H1 (cell line): ENCODE data around the gene PPM1L. TPM values are rescaled to one million over a fixed set of nuclear protein-coding genes. Genes with fewer than 3 reads are reported as not detected.

Experiments used
- CTCF ChIA-PET: fragments of 300-600 bp; sonication (Branson Sonifier 250); formaldehyde crosslinking; loops from one replicate; lab custom pipeline; 2021; ENCODE audit not compliant: partially characterized antibody; lab: Charles Lee
- POLR2A ChIA-PET: fragments of 300-600 bp; sonication (Branson Sonifier 250); formaldehyde crosslinking; loops from one replicate; lab custom pipeline; 2021; ENCODE audit warnings: inconsistent platforms; ENCODE audit not compliant: partially characterized antibody; lab: Charles Lee
- DNase-seq, 2 experiments: peaks; one replicate each; pipeline versions ENCODE4 v3.0.0 to v3.0.0-alpha.2; 2010 to 2022; ENCODE audit warnings: low spot score in 2 of 2, low read depth in 1 of 2, mixed read lengths in 1 of 2
- FAIRE-seq: peaks from 2 replicates; lab custom pipeline; 2011; peaks lifted over from hg19 to GRCh38; lab: Jason Lieb, UNC
- H2AFZ ChIP-seq: 2 replicates; pipeline ENCODE4 v1.8.1; 2012; ENCODE audit warnings: low read length, inconsistent platforms
- H2AK5ac ChIP-seq: 2 replicates; pipeline ENCODE4 v1.6.1; 2013; ENCODE audit warnings: low read depth, low read length
- H2BK120ac ChIP-seq: replicated peaks from 2 replicates; pipeline ENCODE3; 2013; ENCODE audit warnings: low read depth, low read length, inconsistent platforms
- H2BK12ac ChIP-seq: 2 replicates; pipeline ENCODE4 v1.6.1; 2013; ENCODE audit warnings: low read depth, low read length
- H2BK15ac ChIP-seq: 2 replicates; pipeline ENCODE4 v1.6.1; 2013; ENCODE audit warnings: low read length
- H2BK20ac ChIP-seq: 2 replicates; pipeline ENCODE4 v1.6.1; 2013; ENCODE audit warnings: low read length
- H2BK5ac ChIP-seq: 2 replicates; pipeline ENCODE4 v1.6.1; 2013; ENCODE audit warnings: low read depth, low read length
- H3K14ac ChIP-seq: 2 replicates; pipeline ENCODE4 v1.6.1; 2013; ENCODE audit warnings: inconsistent platforms; ENCODE audit not compliant: insufficient read length
- H3K18ac ChIP-seq: 2 replicates; pipeline ENCODE4 v1.6.1; 2013; ENCODE audit warnings: low read length; ENCODE audit errors: extremely low read depth
- H3K23ac ChIP-seq: 2 replicates; pipeline ENCODE4 v1.6.1; 2013; ENCODE audit warnings: inconsistent platforms; ENCODE audit not compliant: insufficient read length
- H3K23me2 ChIP-seq: 2 replicates; pipeline ENCODE4 v1.6.1; 2013; ENCODE audit warnings: low read depth, low read length
- H3K27ac ChIP-seq: 2 replicates; pipeline ENCODE4 v1.6.1; 2011; ENCODE audit warnings: low read depth, low read length, inconsistent platforms
- H3K27me3 ChIP-seq, 4 experiments: replicated peaks in 1 of 4; 1 replicate in 1 of 4; 2 replicates in 3 of 4; pipeline versions ENCODE4 v1.6.1 to v1.8.1; 2011 to 2013; ENCODE audit warnings: low read length in 3 of 4, mild to moderate bottlenecking in 3 of 4, inconsistent platforms in 2 of 4, mixed read lengths in 2 of 4, moderate library complexity in 1 of 4; ENCODE audit not compliant: control insufficient read depth in 3 of 4, insufficient read depth in 3 of 4; ENCODE audit errors: extremely low read depth in 1 of 4
- H3K36me3 ChIP-seq, 4 experiments: 2 replicates each; pipeline versions ENCODE4 v1.6.1 to v1.8.1; 2011 to 2013; ENCODE audit warnings: mild to moderate bottlenecking in 4 of 4, low read length in 3 of 4, moderate library complexity in 2 of 4, control low read depth in 1 of 4, inconsistent platforms in 1 of 4; ENCODE audit not compliant: insufficient read depth in 4 of 4, control insufficient read depth in 2 of 4
- H3K4ac ChIP-seq: replicated peaks from 2 replicates; pipeline ENCODE3; 2013; ENCODE audit warnings: low read length, low read depth, mixed read lengths, inconsistent platforms; ENCODE audit not compliant: insufficient read length
- H3K4me1 ChIP-seq, 4 experiments: replicated peaks in 1 of 4; 1 replicate in 1 of 4; 2 replicates in 3 of 4; pipeline versions ENCODE4 v1.6.1 to v1.8.1; 2011 to 2013; ENCODE audit warnings: low read length in 3 of 4, inconsistent platforms in 2 of 4, mixed read lengths in 1 of 4; ENCODE audit not compliant: insufficient read depth in 4 of 4, control insufficient read depth in 3 of 4
- H3K4me2 ChIP-seq, 2 experiments: 2 replicates each; pipeline versions ENCODE4 v1.6.1 to v1.8.1; 2011 to 2013; ENCODE audit warnings: low read depth in 2 of 2, low read length in 2 of 2, control low read depth in 1 of 2, inconsistent platforms in 1 of 2, mild to moderate bottlenecking in 1 of 2; ENCODE audit not compliant: insufficient read depth in 1 of 2
- H3K4me3 ChIP-seq, 4 experiments: fragments of 200-600, 300-600 bp in 1 of 4; sonication (generic), shearing (Covaris generic), sonication (Bioruptor Twin) in 1 of 4; 2 replicates each; pipeline versions ENCODE4 v1.5.1 to v1.8.1; 2011 to 2016; ENCODE audit warnings: low read length in 4 of 4, low read depth in 3 of 4, control low read depth in 2 of 4, inconsistent platforms in 2 of 4, mild to moderate bottlenecking in 2 of 4, mixed read lengths in 1 of 4, moderate library complexity in 1 of 4; ENCODE audit not compliant: insufficient read depth in 2 of 4; ENCODE audit errors: extremely low read depth in 1 of 4
- H3K56ac ChIP-seq: replicated peaks from 2 replicates; pipeline ENCODE3; 2013; ENCODE audit warnings: low read depth, mild to moderate bottlenecking, mixed read lengths, low read length, inconsistent platforms; ENCODE audit not compliant: insufficient read length
- H3K79me1 ChIP-seq: 2 replicates; pipeline ENCODE4 v1.6.1; 2013; ENCODE audit warnings: low read depth, low read length, control low read depth
- H3K79me2 ChIP-seq, 2 experiments: 2 replicates each; pipeline versions ENCODE4 v1.6.1 to v1.8.1; 2012 to 2013; ENCODE audit warnings: low read length in 2 of 2, mild to moderate bottlenecking in 2 of 2, inconsistent platforms in 1 of 2; ENCODE audit not compliant: insufficient read depth in 2 of 2, control insufficient read depth in 1 of 2
- H3K9ac ChIP-seq, 4 experiments: replicated peaks in 1 of 4; 1 replicate in 1 of 4; 2 replicates in 3 of 4; pipeline versions ENCODE4 v1.6.1 to v1.8.1; 2011 to 2013; ENCODE audit warnings: low read depth in 3 of 4, low read length in 3 of 4, control low read depth in 2 of 4, mild to moderate bottlenecking in 2 of 4, moderate library complexity in 2 of 4, inconsistent platforms in 1 of 4; ENCODE audit errors: extremely low read depth in 1 of 4
- H3K9me3 ChIP-seq, 2 experiments: 2 replicates each; pipeline versions ENCODE4 v1.6.1 to v1.8.1; 2012 to 2013; ENCODE audit warnings: mild to moderate bottlenecking in 2 of 2, moderate library complexity in 2 of 2, control low read depth in 1 of 2, inconsistent platforms in 1 of 2, low read depth in 1 of 2, low read length in 1 of 2, mixed read lengths in 1 of 2; ENCODE audit not compliant: insufficient read depth in 2 of 2
- H4K20me1 ChIP-seq, 2 experiments: replicated peaks in 1 of 2; 2 replicates each; pipeline versions ENCODE3 to v1.8.1; 2011 to 2013; ENCODE audit warnings: inconsistent platforms in 2 of 2, low read length in 2 of 2, mild to moderate bottlenecking in 1 of 2; ENCODE audit not compliant: insufficient read depth in 2 of 2, control insufficient read depth in 1 of 2
- H4K5ac ChIP-seq: 2 replicates; pipeline ENCODE4 v1.6.1; 2013; ENCODE audit warnings: low read length, low read depth, mixed read lengths, inconsistent platforms; ENCODE audit not compliant: insufficient read length
- H4K8ac ChIP-seq: 2 replicates; pipeline ENCODE4 v1.8.0; 2013; ENCODE audit warnings: mild to moderate bottlenecking, moderate library complexity, low read length, inconsistent platforms; ENCODE audit not compliant: insufficient read depth; ENCODE audit errors: extremely low read depth
- H4K91ac ChIP-seq: replicated peaks from 2 replicates; pipeline ENCODE3; 2013; ENCODE audit warnings: low read length, mixed read lengths, inconsistent platforms; ENCODE audit not compliant: insufficient read length
- ASH2L ChIP-seq: fragments of 200-600, 300-600 bp; sonication (generic); IDR thresholded peaks from one replicate; pipeline ENCODE4 v1.7.1; 2017; ENCODE audit warnings: low read length
- CBX8 ChIP-seq: fragments of 300-800, 300-1000 bp; sonication (generic); IDR thresholded peaks from 2 replicates; pipeline ENCODE4 v1.7.1; 2016; ENCODE audit warnings: low read depth, low read length, borderline replicate concordance
- CHD2 ChIP-seq: IDR thresholded peaks from 2 replicates; pipeline ENCODE4 v1.6.1; 2012; ENCODE audit warnings: low read length, improper control_type of control experiment
- CTBP2 ChIP-seq: IDR thresholded peaks from 2 replicates; pipeline ENCODE4 v1.7.0; 2011; ENCODE audit warnings: borderline replicate concordance, mild to moderate bottlenecking, moderate library complexity, mixed read lengths, low read length; ENCODE audit not compliant: insufficient read depth, insufficient read length
- EP300 ChIP-seq, 2 experiments: IDR thresholded peaks; 1 replicate in 1 of 2; 2 replicates in 1 of 2; pipeline ENCODE4 v1.6.1; 2011 to 2012; ENCODE audit warnings: low read depth in 2 of 2, low read length in 2 of 2, mild to moderate bottlenecking in 2 of 2, borderline replicate concordance in 1 of 2, inconsistent platforms in 1 of 2, moderate library complexity in 1 of 2
- GABPA ChIP-seq: IDR thresholded peaks from 2 replicates; pipeline ENCODE4 v1.6.1; 2011; ENCODE audit warnings: mild to moderate bottlenecking, low read length, moderate library complexity, borderline replicate concordance; ENCODE audit not compliant: insufficient read depth
- KDM4A ChIP-seq: IDR thresholded peaks from one replicate; pipeline ENCODE4 v1.7.1; 2012; ENCODE audit warnings: low read depth, mild to moderate bottlenecking, moderate library complexity, low read length, inconsistent platforms; ENCODE audit not compliant: severe bottlenecking
- POU5F1 ChIP-seq: IDR thresholded peaks from 2 replicates; pipeline ENCODE4 v1.6.1; 2011; ENCODE audit warnings: low read depth, mild to moderate bottlenecking, low read length, moderate library complexity
- RFX5 ChIP-seq: IDR thresholded peaks from 2 replicates; pipeline ENCODE4 v1.6.1; 2011; ENCODE audit warnings: low read depth, low read length, improper control_type of control experiment, borderline replicate concordance
- SAP30 ChIP-seq: fragments of 300-600 bp; sonication (generic); IDR thresholded peaks from 2 replicates; pipeline ENCODE4 v1.7.1; 2012; ENCODE audit warnings: low read length, moderate library complexity, mild to moderate bottlenecking, inconsistent platforms; ENCODE audit not compliant: insufficient read depth, insufficient replicate concordance
- SIRT6 ChIP-seq: IDR thresholded peaks from one replicate; pipeline ENCODE4 v1.7.1; 2012; ENCODE audit warnings: low read length, inconsistent platforms
- TEAD4 ChIP-seq: IDR thresholded peaks from 2 replicates; pipeline ENCODE4 v1.6.1; 2012; ENCODE audit warnings: low read depth, low read length, inconsistent platforms, mixed read lengths
- polyA plus RNA-seq, 7 experiments: library from polyadenylated mRNA; depleted of rRNA in 3 of 7; stranded (reverse) in 5 of 7; unstranded in 2 of 7; fragments of >200 nt in 5 of 7; fragments of 200-250 nt in 2 of 7; gene quantifications; 1 replicate in 5 of 7; 2 replicates in 1 of 7; 4 replicates in 1 of 7; pipeline versions ENCODE4 v1.2.1 to v1.2.3, GENCODE V29; 2011 to 2013; ENCODE audit warnings: missing spikeins in 2 of 7, mixed read lengths in 2 of 7
- total RNA-seq: library from RNA; stranded (reverse); fragmentation: NEBNext Ultra II Directional; extraction: Animal tissue kit (Norgen Biotek cat#: 25700); gene quantifications from 2 replicates; pipeline ENCODE4 v1.2.1, GENCODE V29; 2021
- TF ChIP-seq, protein P1 (sequence below): IDR thresholded peaks from 2 replicates; pipeline ENCODE4 v1.6.1; 2011; ENCODE audit warnings: low read length, improper control_type of control experiment
- TF ChIP-seq, protein P2 (sequence below): IDR thresholded peaks from 2 replicates; pipeline ENCODE4 v1.6.1; 2012; ENCODE audit warnings: inconsistent platforms

PPM1L gene
- total and polyA plus RNA-seq, 2 of the 8 experiments (the other 6 are each of a cell fraction or from before 2014, with no cell fraction given): 2.8 to 18.1 TPM

DNA sequence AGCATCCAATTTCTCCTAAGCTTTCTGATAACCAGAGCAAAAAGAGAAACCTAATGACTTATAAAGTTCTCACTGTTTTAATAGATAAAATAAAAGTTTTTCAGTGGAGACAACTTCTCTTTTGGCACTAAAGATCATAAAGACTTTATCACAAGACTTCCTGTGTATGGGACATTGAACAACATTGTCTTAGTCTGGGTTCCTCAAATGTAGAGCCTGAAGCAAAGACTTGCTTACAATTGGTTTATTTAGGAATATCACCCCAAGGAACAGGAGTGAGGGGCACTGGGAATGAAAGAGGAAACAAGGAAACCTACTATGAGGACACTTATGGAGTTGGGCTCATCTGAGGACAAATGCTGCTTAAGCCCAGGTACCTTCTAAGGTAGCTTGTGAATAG, 221.7 kb downstream of the PPM1L start:
- H2AK5ac ChIP-seq: no peak overlapping the region
- no peak overlapping the region for H3K4ac ChIP-seq
- ChIA-PET POLR2A (no interaction called here), CTCF (interaction anchor here (1.0 to 1.3 kb wide), 2 partner anchors 22 to 36 kb away, joined by 3 read pairs; no protein-coding TSS in a partner anchor)
- H3K27me3 ChIP-seq: no peaks in the 10 kb centered on the region
- H3K4me2 ChIP-seq: no peak overlapping the region
- H4K5ac ChIP-seq: no peak overlapping the region
- H3K79me2 ChIP-seq: no peaks in the 10 kb centered on the region
- no peak overlapping the region for H4K91ac ChIP-seq
- no peak overlapping the region for H3K4me3 ChIP-seq
- no peak overlapping the region for H2BK12ac ChIP-seq
- no peak overlapping the region for H2BK15ac ChIP-seq
- DNase-seq (no peak), FAIRE-seq (no peak)
- H2BK5ac ChIP-seq: no peak overlapping the region
- H3K27ac ChIP-seq: no peak overlapping the region
- H2AFZ ChIP-seq: no peak overlapping the region
- no peaks in the 10 kb centered on the region for H3K9me3 ChIP-seq
- H3K18ac ChIP-seq: no peak overlapping the region
- H3K23ac ChIP-seq: no peak overlapping the region
- no peaks in the 10 kb centered on the region for H3K23me2 ChIP-seq
- H3K14ac ChIP-seq: no peak overlapping the region
- H3K9ac ChIP-seq: no peak overlapping the region
- no peak overlapping the region for H2BK120ac ChIP-seq
- no peak overlapping the region for H2BK20ac ChIP-seq
- no peaks in the 10 kb centered on the region for H3K79me1 ChIP-seq
- no peak overlapping the region for H3K56ac ChIP-seq
- no peak overlapping the region for H4K8ac ChIP-seq
- no peaks in the 10 kb centered on the region; a peak in 1 of 7 replicates for H3K4me1 ChIP-seq
- no peaks in the 10 kb centered on the region for H4K20me1 ChIP-seq
- H3K36me3 ChIP-seq: no peaks in the 10 kb centered on the region
- no peak for TF ChIP-seq CHD2
- TF ChIP-seq EP300 (IDR thresholded peaks at IDR 0.05; ENCODE audit: borderline replicate concordance in 1 of 2, low read depth in 2 of 2, low read length in 2 of 2): no peak
- TF ChIP-seq CTBP2: no peak
- TF ChIP-seq TEAD4: no peak
- TF ChIP-seq POU5F1: no peak
- TF ChIP-seq, protein P1, sequence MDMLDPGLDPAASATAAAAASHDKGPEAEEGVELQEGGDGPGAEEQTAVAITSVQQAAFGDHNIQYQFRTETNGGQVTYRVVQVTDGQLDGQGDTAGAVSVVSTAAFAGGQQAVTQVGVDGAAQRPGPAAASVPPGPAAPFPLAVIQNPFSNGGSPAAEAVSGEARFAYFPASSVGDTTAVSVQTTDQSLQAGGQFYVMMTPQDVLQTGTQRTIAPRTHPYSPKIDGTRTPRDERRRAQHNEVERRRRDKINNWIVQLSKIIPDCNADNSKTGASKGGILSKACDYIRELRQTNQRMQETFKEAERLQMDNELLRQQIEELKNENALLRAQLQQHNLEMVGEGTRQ: no peak
- no peak for TF ChIP-seq GABPA
- TF ChIP-seq RFX5: no peak
- no peak for TF ChIP-seq KDM4A
- no peak for TF ChIP-seq SIRT6
- no peak for TF ChIP-seq CBX8
- no peak for TF ChIP-seq SAP30
- TF ChIP-seq ASH2L: no peak
- TF ChIP-seq, protein P2, sequence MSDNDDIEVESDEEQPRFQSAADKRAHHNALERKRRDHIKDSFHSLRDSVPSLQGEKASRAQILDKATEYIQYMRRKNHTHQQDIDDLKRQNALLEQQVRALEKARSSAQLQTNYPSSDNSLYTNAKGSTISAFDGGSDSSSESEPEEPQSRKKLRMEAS: no peak
